Superior temporal gyrus (tissue), 1 donor: ENCODE results near the gene SRRM3.
"Not testable (repeated sequence)": the region's sequence is repeated elsewhere in the genome, so short reads cannot be mapped to it uniquely, and the experiment has no call there.

Experiments used
- DNase-seq: peaks from one replicate; pipeline ENCODE4 v3.0.0-alpha.2; 2016; ENCODE audit errors: extremely low spot score

Gene SRRM3

DNA sequence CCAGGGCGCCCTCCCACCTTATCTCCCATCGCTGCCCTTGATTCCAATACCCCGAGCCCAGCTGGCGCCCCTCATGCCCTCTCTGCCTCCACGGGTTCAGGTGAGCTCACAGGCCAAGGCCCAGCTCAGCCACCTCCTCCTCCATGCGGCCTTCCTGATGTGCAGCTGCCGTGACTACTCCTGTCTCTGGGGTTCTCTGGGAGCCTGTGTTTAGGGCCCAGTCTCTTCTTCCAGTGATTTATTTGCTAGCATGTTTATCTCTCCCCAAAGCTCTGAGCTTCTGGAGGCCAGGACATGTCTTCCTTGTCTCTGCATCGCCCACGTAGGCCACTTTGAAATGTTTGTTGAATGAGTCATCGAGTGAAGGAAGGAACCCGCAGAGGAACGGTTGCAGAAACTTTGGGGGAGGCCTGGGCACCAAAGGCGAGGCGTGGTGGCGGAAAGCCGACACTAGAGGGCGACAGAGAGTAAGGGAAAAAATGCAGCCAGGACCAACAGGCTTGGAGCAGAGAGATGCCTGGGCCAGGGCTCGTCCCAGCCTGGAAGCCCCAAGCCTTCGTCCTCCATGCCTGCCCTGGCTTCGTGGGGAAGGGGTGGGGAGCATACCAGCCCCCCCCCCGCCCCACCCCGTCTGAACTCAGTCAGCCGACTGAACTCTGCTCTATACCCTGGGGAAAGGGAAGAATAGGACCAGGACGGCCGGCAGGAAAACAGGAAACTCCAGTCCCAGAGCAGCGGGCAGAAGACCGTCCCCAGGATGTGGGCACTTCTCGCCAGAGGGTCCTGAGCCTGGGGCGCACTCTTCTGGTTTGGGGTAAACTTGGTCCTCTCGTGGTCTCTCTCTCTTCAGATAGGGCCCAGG lies 89.9 kb downstream of the SRRM3 start:
- DNase-seq, result peak; percentile 97

DNA sequence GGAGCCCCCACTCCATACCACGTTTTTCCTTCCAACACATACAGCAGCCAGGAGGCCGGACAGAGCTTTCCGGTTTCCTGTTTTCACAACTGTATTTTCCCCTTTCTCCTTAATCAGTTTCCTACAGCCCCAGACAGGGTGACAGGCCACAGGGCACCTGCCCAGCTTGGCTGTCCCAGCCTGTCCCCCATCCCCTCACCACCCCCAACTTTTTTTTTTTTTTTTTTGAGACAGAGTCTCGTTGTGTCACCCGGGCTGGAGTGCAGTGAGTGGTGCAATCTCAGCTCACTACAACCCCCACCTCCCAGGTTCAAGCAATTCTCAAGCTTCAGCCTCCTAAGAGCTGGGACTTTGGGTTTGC lies 90.5 kb downstream of the SRRM3 start:
- DNase-seq, result no peak

- not testable (repeated sequence) for DNase-seq
These were observed 91.2 kb downstream of the SRRM3 start for GRCh38 chr7:76292911-76293310.

DNA sequence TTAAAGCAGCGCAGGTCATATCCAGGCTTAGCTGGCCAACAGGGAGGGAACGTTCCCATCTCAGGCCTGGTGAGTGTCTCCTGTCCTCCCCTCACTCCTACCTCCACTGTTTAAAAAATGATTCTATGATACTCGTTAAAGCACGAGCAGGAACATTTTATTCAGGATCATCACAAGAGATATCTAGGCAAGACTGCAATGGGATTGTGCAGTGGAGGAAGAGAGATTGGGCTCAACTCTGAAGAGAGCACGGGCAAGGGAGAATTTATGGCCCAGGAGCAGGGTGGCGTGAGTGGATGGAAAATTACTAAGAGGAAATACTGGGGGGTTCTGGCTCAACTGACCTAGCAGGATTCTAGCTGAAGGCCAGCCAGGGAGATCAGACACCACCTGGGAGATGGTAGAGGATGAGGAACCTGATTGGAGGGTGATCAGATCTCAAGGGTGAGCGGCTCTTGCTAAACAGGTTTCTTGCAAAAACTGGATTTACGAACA lies 91.8 kb downstream of the SRRM3 start:
- DNase-seq, result no peak

GRCh38 chr7:76294344-76295024 lies 92.8 kb downstream of the SRRM3 start:
- DNase-seq, result peak; percentile 96

DNA sequence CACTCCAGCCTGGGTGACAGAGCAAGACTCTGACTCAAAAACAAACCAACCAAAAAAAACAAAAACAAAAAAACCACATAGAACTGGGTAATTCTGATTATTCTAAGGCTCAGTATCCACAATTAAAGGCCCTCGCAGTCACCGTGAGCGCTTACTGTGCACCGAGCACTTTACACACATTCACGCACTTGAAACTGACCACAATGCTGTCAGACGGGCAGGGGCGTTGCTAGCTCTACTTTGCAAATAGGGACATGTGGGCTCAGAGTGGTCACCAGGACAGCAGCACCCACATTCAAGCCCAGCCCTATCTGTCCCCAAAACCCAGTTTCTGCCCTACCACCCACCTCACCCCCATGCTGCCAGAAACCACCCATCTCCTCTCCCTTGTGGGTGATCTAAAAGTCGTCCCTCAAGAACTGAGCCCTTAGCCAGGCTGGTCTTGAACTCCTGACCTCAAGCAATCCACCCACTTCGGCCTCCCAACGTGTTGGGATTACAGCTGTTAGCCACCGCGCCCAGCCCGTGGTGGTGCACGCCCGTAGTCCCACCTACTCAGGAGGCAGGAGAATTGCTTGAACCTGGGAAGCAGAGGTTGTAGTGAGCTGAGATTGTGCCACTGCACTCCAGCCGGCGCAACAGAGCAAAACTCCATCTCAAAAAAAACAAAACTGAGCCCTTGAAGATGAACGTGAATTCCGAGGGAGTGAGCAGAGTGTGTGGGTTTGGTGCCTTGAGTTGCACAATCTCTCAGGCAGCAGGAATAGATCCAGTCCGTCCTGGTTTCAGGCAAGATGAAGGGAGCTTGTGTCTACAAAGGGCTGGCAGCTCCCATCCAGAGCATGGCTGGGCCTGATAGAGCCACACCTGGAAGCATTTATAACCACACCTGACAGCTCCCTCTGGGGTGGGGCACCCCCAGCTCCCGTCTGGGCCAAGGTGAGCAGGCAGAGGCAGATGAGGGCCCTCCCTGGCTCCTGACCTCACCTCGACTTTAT lies 95.3 kb downstream of the SRRM3 start:
- no peak for DNase-seq

DNA sequence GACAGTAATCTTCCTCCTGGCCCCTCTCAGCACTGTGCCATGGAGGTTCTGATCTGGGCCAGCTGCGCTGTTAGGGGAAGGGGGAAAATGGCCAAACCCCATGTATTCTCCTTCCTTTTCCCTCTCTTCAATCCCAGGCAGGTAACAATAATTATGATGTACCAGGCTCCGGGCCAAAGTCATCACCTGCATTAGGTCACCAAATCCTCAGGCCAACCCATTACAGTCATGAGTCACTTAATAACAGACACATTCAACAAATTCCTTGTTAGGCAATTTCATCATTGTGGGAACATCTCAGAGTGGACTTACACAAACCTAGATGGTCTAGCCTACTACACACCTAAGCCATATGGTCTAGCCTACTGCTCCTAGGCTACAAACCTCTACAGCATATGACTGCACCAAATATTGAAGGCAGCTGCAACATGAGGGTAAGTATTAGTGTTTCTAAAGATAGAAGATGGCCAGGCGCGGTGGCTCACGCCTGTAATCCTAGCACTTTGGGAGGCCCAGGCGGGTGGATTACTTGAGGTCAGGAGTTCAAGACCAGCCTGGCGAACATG lies 98.6 kb downstream of the SRRM3 start:
- no peak for DNase-seq

DNA sequence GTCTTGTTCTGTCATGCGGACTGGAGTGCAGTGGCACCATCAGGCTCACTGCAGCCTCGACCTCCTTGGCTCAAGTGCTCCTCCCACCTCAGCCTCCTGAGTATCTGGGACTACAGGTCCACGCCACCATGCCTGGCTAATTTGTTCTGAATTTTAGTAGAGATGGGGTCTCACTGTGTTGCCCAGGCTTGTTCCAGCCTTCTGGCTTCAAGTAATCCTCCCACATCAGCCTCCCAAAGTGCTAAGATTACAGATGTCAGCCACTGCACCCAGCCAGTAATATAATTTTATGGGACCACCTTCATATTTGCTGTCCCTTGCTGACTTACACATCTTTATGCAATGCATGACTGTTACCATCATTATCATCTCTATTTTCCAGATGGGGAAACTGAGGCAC lies 99.3 kb downstream of the SRRM3 start:
- no peak for DNase-seq

- DNase-seq, result peak; percentile 78
These were observed 100.9 kb downstream of the SRRM3 start, which contains the start of gene HSPB1 for GRCh38 chr7:76302347-76303201. TSS of gene HSPB1 (plus strand) at chr7:76302673. CDS start at chr7:76302713, 40 bp downstream.

DNA sequence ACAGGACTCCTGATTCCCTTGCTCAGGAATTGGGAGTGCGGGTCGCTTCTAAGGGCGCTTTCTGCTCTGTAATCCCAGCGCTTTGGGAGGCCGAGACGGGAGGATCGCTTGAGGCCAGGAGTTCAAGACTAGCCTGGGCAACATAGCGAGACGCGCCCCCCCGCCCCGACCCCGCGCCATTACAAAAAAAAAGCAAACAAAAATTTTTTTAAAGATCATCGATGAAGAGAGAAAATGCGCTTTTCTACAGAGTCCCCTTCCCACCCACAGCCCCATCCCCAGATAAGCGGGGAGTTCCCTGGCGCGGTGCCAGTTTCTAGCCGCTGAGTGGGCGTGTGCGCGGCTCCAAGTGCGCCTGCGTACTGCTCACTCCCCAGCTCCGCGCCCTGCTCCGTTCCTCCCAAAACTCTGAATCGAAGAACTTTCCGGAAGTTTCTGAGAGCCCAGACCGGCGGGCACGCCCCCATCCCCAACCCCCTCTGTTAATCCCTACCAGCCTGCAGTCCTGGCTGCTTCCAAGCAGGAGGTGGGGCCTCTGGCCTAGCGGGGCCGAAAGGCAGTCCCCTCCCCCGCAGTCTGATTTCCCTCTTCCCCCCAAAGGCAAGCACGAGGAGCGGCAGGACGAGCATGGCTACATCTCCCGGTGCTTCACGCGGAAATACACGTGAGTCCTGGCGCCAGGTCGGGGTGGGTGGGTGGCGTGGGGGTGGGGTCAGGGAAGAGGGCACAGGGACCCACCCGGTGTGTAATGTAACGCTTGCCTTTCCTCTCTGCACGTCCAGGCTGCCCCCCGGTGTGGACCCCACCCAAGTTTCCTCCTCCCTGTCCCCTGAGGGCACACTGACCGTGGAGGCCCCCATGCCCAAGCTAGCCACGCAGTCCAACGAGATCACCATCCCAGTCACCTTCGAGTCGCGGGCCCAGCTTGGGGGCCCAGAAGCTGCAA lies 101.8 kb downstream of the SRRM3 start:
- DNase-seq, result peak; percentile 69

DNA sequence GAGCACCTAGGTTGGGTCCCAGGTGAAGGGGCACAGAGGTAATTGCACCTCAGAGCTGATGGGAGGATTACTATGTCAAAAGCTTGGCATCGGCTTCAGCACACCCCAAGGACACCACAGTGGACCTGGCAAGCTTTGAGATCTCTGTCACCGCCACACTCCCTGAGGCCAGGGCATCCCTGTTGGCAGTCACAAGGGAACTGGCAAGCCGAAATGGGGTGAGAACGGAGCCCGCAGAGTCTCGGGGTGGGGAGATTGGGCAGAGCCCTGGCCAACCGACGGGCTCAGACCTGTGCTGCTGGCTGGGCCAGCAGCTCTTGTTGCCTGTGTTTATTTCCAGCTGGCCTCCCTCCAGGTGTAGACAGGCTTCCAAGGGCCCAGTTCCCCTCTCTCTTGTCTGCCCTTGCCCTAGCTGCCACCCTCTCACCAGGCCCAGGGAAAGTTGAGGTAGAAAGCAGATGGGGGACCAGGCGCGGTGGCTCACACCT lies 103.2 kb downstream of the SRRM3 start:
- DNase-seq, result no peak

GRCh38 chr7:76308874-76309273 lies 107.2 kb downstream of the SRRM3 start:
- not testable (repeated sequence) for DNase-seq

DNA sequence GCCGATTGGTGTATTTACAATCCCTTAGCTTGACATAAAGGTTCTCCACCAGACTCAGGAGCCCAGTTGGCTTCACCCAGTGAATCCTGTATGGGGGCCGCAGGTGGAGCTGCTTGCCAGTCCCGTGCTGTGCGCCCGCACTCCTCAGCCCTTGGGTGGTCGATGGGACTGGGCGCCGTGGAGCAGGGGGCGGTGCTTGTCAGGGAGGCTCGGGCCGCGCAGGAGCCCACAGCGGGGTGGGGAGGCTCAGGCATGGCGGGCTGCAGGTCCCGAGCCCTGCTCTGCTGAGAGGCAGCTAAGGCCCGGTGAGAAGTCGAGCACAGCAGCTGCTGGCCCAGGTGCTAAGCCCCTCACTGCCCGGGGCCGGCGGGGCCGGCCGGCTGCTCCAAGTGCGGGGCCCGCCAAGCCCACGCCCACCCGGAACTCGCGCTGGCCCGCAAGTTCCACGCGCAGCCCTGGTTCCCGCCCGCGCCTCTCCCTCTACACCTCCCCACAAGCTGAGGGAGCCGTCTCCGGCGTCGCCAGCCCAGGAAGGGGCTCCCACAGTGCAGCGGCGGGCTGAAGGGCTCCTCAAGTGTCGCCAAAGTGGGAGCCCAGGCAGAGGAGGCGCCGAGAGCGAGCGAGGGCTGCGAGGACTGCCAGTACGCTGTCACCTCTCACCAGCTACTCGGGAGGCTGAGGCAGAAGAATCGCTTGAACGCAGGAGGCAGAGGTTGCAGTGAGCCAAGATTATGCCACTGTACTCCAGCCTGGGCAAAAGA lies 107.8 kb downstream of the SRRM3 start:
- DNase-seq, result not testable (repeated sequence)

DNA sequence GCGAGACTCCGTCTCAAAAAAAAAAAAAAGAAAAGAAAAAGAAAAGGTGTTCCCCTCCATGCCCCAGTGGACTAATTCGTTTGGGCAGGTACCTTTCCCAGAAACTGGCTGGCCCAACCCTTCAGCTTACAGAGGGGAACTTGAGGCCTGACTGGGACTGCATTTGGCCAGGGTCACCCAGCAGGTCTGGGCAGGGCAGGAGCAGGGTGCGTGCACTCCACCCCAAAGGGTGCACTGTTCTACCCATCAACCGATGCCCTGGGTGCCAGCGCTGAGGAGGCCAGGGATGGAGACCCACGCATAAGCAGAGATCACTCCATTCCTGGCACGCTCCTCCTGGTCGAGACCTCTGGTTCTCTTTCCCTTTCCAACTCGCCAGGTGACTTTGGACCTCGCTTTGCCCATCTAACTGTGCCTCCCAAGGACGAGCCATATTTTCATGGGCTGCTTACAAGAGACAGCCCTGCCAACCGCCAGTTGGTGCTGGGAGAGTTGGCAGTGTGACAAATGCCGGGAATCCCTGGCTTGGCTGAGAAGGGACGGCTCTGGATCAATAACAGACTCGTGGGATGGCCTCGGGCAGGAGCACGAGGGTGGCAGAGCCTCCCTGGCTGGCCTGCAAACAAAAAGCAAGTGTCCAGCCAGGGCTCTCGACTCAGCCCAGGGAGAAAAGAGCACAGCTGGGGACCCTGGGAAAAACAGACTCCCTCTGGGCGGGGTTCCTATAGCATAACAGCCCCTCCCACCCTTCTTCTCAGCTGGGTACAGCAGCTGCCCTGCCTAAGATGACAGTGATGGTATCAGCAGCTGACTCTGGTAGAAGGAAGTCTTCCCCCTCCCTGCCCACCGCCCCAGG lies 108.6 kb downstream of the SRRM3 start:
- DNase-seq, result no peak

DNA sequence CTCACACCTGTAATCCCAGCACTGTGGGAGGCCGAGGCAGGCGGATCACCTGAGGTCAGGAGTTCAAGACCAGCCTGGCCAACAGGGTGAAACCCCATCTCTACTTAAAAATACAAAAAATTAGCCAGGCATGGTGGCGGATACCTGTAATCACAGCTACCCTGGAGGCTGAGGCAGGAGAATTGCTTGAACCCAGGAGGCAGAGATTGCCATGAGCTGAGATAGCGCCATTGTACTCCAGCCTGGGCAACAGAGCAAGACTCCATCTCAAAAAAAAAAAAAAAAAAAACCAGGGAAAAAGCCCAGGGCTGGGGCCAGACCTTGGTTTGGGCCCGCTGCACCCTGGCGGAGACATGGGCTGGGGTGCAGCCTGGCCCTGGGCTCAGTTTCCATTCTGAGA lies 110.1 kb downstream of the SRRM3 start:
- DNase-seq, result not testable (repeated sequence)

GRCh38 chr7:76314042-76314721 lies 112.5 kb downstream of the SRRM3 start:
- DNase-seq, result peak; percentile 96

- DNase-seq, result not testable (repeated sequence)
These were observed 113.0 kb downstream of the SRRM3 start for GRCh38 chr7:76314740-76315139.
